DOHH2 (cell line): Measurements from ENCODE around the gene RMDN2.
"Not testable (repeated sequence)": the region's sequence is repeated elsewhere in the genome, so short reads cannot be mapped to it uniquely, and the experiment has no call there.

Experiments used
- H3F3A ChIP-seq: fragments of 200-600 bp; sonication (generic), shearing (Covaris generic); 2 replicates; pipeline ENCODE4 v1.6.0; 2016; ENCODE audit warnings: antibody characterized with exemption, mild to moderate bottlenecking; ENCODE audit not compliant: control insufficient read depth, insufficient read depth
- H3K27ac ChIP-seq: fragments of 200-600 bp; sonication (generic); 2 replicates; pipeline ENCODE4 v1.5.1; 2014; ENCODE audit warnings: low read depth, mild to moderate bottlenecking, low read length, moderate library complexity
- H3K27me3 ChIP-seq: fragments of 200-600 bp; sonication (generic); 2 replicates; pipeline ENCODE4 v1.6.1; 2014; ENCODE audit warnings: mild to moderate bottlenecking, low read length, mixed read lengths; ENCODE audit not compliant: control insufficient read depth
- H3K36me3 ChIP-seq: fragments of 200-600 bp; sonication (generic); 2 replicates; pipeline ENCODE4 v1.6.1; 2014; ENCODE audit warnings: mild to moderate bottlenecking, low read length, moderate library complexity, mixed read lengths; ENCODE audit not compliant: control insufficient read depth
- H3K4me1 ChIP-seq: fragments of 200-600 bp; sonication (generic); 2 replicates; pipeline ENCODE4 v1.6.1; 2014; ENCODE audit warnings: mild to moderate bottlenecking, low read length, mixed read lengths; ENCODE audit not compliant: control insufficient read depth
- H3K4me2 ChIP-seq: fragments of 200-600 bp; sonication (generic); 2 replicates; pipeline ENCODE4 v1.6.0; 2014; ENCODE audit warnings: mild to moderate bottlenecking, low read length, moderate library complexity
- H3K4me3 ChIP-seq: fragments of 200-600 bp; sonication (generic); 2 replicates; pipeline ENCODE4 v1.5.1; 2014; ENCODE audit warnings: mild to moderate bottlenecking, low read length, mixed read lengths
- H3K79me2 ChIP-seq: fragments of 200-600 bp; sonication (generic); 2 replicates; pipeline ENCODE4 v1.6.1; 2014; ENCODE audit warnings: mild to moderate bottlenecking, low read length, mixed read lengths; ENCODE audit not compliant: control insufficient read depth
- H3K9me2 ChIP-seq: fragments of 200-600 bp; sonication (generic); replicated peaks from 2 replicates; pipeline ENCODE4 v1.6.1; 2014; ENCODE audit warnings: mild to moderate bottlenecking, low read length, mixed read lengths; ENCODE audit not compliant: control insufficient read depth
- H3K9me3 ChIP-seq: fragments of 200-600 bp; sonication (generic); 2 replicates; pipeline ENCODE4 v1.6.1; 2014; ENCODE audit warnings: antibody characterized with exemption, low read length, mixed read lengths; ENCODE audit not compliant: control insufficient read depth, insufficient read depth
- H4K20me1 ChIP-seq: fragments of 200-600 bp; sonication (generic); 2 replicates; pipeline ENCODE4 v1.6.0; 2014; ENCODE audit warnings: low read depth, mild to moderate bottlenecking, antibody characterized with exemption, low read length, moderate library complexity; ENCODE audit not compliant: control insufficient read depth, insufficient read depth
- EZH2phosphoT487 ChIP-seq: fragments of 200-600 bp; sonication (generic); IDR thresholded peaks from 2 replicates; pipeline ENCODE4 v1.6.1; 2017; ENCODE audit warnings: borderline replicate concordance, mild to moderate bottlenecking, antibody characterized with exemption, low read length, moderate library complexity, mixed read lengths
- TF ChIP-seq, protein P1 (sequence below): fragments of 200-600 bp; sonication (generic); IDR thresholded peaks from one replicate; pipeline ENCODE4 v1.5.1; 2014; ENCODE audit warnings: antibody characterized with exemption, mild to moderate bottlenecking, low read depth, low read length; ENCODE audit not compliant: poor library complexity, severe bottlenecking

RMDN2 gene

DNA sequence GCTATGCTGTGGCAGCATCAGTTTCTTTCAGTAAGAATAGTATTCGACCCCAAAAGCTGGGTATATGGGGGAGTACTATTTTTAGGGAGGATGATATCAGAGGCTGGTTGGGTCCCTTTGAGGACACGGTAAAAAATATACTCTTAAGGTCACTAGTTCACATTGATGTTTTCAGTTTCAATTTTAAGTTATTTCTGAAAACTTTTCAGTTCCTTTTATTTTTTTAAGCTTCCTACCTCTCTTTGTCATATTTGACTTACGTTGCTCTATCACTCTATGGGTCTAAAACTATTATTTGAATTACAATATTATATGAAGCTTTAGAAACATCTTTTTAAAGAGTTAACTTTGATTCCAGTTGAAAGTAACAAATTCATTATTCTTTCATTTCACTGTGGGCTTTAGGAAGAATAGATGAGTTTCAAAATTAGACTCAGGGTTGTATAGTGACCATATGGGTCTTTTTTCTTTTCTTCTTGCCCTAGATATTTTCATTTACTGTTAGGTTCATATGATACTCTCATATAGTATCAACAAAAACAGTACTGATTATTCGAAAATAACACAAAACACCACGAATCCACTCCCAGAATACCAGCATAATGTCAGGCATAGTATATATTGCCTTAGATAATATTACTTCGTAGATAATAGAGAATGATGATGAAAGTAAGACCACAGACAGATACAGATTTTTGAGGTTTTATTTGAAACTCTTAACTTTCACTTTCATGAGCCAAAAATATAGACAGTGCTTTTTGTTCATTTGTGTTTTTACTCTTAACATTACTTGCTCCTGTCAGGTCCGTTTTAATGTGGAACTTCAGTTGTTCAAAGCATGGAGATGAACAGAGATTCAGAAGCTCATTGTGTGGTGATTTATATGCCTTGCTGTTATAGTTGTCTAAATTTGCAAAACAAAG is 9.8 kb downstream of the RMDN2 start:
- Histone ChIP-seq H3F3A (peaks cover 20% of the 10 kb centered on the region), H3K36me3 (no peaks in the 10 kb centered on the region), H4K20me1 (no peaks in the 10 kb centered on the region), H3K4me3 (peak overlapping the region; percentile 69), H3K9me3 (no peaks in the 10 kb centered on the region), H3K79me2 (peaks cover 7% of the 10 kb centered on the region), H3K27me3 (no peaks in the 10 kb centered on the region), H3K4me1 (peaks cover 53% of the 10 kb centered on the region), H3K4me2 (peak overlapping the region; percentile 84), H3K27ac (peak overlapping the region; percentile 92), H3K9me2 (no peaks in the 10 kb centered on the region)
- TF ChIP-seq EZH2phosphoT487 = no peak
- TF ChIP-seq, protein P1, sequence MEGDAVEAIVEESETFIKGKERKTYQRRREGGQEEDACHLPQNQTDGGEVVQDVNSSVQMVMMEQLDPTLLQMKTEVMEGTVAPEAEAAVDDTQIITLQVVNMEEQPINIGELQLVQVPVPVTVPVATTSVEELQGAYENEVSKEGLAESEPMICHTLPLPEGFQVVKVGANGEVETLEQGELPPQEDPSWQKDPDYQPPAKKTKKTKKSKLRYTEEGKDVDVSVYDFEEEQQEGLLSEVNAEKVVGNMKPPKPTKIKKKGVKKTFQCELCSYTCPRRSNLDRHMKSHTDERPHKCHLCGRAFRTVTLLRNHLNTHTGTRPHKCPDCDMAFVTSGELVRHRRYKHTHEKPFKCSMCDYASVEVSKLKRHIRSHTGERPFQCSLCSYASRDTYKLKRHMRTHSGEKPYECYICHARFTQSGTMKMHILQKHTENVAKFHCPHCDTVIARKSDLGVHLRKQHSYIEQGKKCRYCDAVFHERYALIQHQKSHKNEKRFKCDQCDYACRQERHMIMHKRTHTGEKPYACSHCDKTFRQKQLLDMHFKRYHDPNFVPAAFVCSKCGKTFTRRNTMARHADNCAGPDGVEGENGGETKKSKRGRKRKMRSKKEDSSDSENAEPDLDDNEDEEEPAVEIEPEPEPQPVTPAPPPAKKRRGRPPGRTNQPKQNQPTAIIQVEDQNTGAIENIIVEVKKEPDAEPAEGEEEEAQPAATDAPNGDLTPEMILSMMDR = no peak

DNA sequence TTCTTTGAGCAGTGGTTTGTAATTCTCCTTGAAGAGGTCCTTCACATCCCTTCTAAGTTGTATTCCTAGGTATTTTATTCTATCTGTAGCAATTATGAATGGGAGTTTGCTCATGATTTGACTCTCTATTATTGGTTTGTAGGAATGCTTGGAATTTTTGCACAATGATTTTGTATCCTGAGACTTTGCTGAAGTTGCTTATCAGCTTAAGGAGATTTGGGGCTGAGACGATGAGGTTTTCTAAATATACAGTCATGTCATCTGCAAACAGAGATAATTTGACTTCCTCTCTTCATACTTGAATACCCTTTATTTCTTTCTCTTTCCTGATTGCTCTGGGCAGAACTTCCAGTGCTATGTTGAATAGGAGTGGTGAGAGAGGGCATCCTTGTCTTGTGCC is 12.5 kb downstream of the RMDN2 start:
- not testable (repeated sequence) for H3K27ac ChIP-seq, H3K27me3 ChIP-seq, H3K79me2 ChIP-seq, H3K9me3 ChIP-seq, H4K20me1 ChIP-seq, H3K36me3 ChIP-seq, H3K9me2 ChIP-seq
- Histone ChIP-seq H3K4me2 (peak overlapping the region; percentile 44), H3K4me1 (peaks cover 52% of the 10 kb centered on the region), H3K4me3 (peak overlapping the region; percentile 33), H3F3A (peaks cover 20% of the 10 kb centered on the region)

DNA sequence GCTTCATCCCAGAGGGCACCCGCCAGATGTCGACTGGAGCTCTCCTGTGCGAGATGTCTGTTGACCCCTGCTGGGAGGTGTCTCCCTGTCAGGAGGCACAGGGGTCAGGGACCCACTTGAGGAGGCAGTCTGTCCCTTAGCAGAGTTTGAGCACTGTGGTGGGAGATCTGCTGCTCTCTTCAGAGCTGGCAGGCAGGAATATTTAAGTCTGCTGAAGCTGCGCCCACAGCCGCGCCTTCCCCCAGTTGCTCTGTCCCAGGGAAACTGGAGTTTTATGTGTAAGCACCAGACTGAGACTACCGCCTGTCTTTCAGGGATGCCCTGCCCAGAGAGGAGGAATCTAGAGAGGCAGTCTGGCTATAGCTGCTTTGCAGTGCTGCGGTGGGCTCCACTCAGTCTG is 16.2 kb downstream of the RMDN2 start:
- not testable (repeated sequence) for H3K9me2 ChIP-seq, H3K4me3 ChIP-seq, H3K27me3 ChIP-seq, H3K79me2 ChIP-seq, H3F3A ChIP-seq, H3K27ac ChIP-seq, H3K9me3 ChIP-seq, H4K20me1 ChIP-seq, H3K36me3 ChIP-seq, H3K4me2 ChIP-seq
- peaks cover 26% of the 10 kb centered on the region for H3K4me1 ChIP-seq

DNA sequence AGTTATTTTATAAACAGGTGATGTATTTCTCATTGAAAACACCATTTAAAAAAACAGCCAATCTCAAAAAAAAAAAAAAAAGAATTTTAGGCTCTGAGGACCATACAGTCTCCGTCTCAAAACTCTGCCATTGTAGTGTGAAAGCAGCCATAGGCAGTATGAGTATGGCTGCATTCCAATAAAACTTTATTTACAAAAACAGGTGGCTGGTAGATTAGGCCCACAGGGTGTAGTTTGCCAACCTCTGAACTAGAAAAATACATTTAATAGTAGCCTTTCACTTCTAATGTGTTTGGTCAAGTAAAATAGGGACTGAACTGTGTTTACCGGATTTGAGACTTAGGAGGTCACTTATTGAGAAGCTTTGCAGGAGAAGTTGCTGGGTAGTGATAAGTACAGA is 19.2 kb downstream of the RMDN2 start:
- H3K36me3 ChIP-seq = no peaks in the 10 kb centered on the region
- no peaks in the 10 kb centered on the region for H3K27me3 ChIP-seq
- no peak overlapping the region for H3K4me3 ChIP-seq
- no peaks in the 10 kb centered on the region for H3K9me2 ChIP-seq
- no peaks in the 10 kb centered on the region for H3K9me3 ChIP-seq
- TF ChIP-seq EZH2phosphoT487 = no peak
- TF ChIP-seq, protein P1 = no peak
- H4K20me1 ChIP-seq = no peaks in the 10 kb centered on the region
- H3K79me2 ChIP-seq = no peaks in the 10 kb centered on the region
- no peaks in the 10 kb centered on the region for H3F3A ChIP-seq
- H3K4me2 ChIP-seq = no peak overlapping the region
- H3K27ac ChIP-seq = no peak overlapping the region
- H3K4me1 ChIP-seq = peaks cover 6% of the 10 kb centered on the region
